Astrocyte (in vitro differentiated cells and primary cell): Measurements from ENCODE around the gene BPIFB6.

Source experiments
- CTCF ChIP-seq: IDR thresholded peaks from 2 replicates; pipeline ENCODE4 v1.5.1; 2011; ENCODE audit warnings: low read depth, mild to moderate bottlenecking, inconsistent platforms, low read length, moderate library complexity; ENCODE audit not compliant: insufficient read depth
- EZH2 ChIP-seq: IDR thresholded peaks from 2 replicates; pipeline ENCODE4 v1.6.1; 2012; ENCODE audit warnings: mild to moderate bottlenecking, low read length, inconsistent platforms; ENCODE audit not compliant: insufficient read depth

- TF ChIP-seq CTCF (no peak), EZH2 (no peak)
Measured at GRCh38 chr20:33079259-33079658, 47.8 kb downstream of the BPIFB6 start, which contains the start of gene BPIFB4.
